GM12892 (cell line): ENCODE results near the gene CBY1.

Source experiments
- POLR2A ChIP-seq: IDR thresholded peaks from 2 replicates; pipeline ENCODE4 v1.6.1; 2011; ENCODE audit warnings: low read depth, low read length, control low read depth
- POLR2AphosphoS5 ChIP-seq: IDR thresholded peaks from 2 replicates; pipeline ENCODE4 v1.6.1; 2011; ENCODE audit warnings: low read depth, low read length, control low read depth
- TAF1 ChIP-seq: IDR thresholded peaks from 2 replicates; pipeline ENCODE4 v1.6.1; 2011; ENCODE audit warnings: low read depth, mild to moderate bottlenecking, control low read depth, low read length, borderline replicate concordance

DNA sequence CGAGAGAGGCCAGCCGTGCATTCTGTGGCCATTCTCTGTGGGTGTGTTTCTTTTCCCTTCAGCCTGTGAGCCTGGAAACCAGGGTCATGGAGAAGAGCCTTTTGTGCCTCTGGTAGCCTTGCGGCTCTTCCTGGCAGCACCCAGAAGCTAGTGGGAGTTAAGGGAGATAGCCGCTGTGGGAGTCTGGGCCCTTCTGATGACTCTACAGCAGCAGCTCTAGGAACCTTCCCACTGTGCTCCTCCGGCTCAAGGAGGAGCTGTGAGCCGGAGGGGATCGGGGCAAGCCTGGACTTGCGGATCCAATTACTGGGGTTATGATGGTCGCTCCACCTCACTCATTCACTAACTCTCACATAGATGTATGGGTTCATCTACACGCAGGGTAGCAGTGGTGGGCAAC lies 59.8 kb downstream of the CBY1 start:
- TF ChIP-seq POLR2AphosphoS5 (no peak), POLR2A (no peak), TAF1 (no peak)
